ENCODE measurements around the gene TRAF7.

Gene TRAF7

GRCh38 chr16:2211923-2212347 lies 56.4 kb downstream of the TRAF7 start:
- peaks cover 45% of the 10 kb centered on the region for H3K36me3 ChIP-seq (ENCODE audit: insufficient read depth, low read length)
- no peak overlapping the region for H2AFZ ChIP-seq (ENCODE audit: low read depth, low read length)
- H3K27me3 ChIP-seq (ENCODE audit: insufficient read depth, low read length) = no peaks in the 10 kb centered on the region
- H3K4me1 ChIP-seq (ENCODE audit: insufficient read depth, low read length) = peaks cover 16% of the 10 kb centered on the region
- no peaks in the 10 kb centered on the region for H3K9me3 ChIP-seq (ENCODE audit: low read length)
- H3K4me3 ChIP-seq (ENCODE audit: low read length) = no peak overlapping the region

- Histone ChIP-seq H3K36me3 (ENCODE audit: insufficient read depth, low read length) (peaks cover 37% of the 10 kb centered on the region), H3K9me3 (ENCODE audit: low read length) (no peaks in the 10 kb centered on the region), H2AFZ (ENCODE audit: low read depth, low read length) (no peak overlapping the region), H3K27me3 (ENCODE audit: insufficient read depth, low read length) (no peaks in the 10 kb centered on the region), H3K4me3 (ENCODE audit: low read length) (peak overlapping the region; percentile 93), H3K4me1 (ENCODE audit: insufficient read depth, low read length) (peaks cover 16% of the 10 kb centered on the region)
Measured at GRCh38 chr16:2212362-2213324, 57.1 kb downstream of the TRAF7 start.

- Histone ChIP-seq H3K27me3 (ENCODE audit: insufficient read depth, low read length) (no peaks in the 10 kb centered on the region), H2AFZ (ENCODE audit: low read depth, low read length) (no peak overlapping the region), H3K4me1 (ENCODE audit: insufficient read depth, low read length) (peaks cover 16% of the 10 kb centered on the region), H3K4me3 (ENCODE audit: low read length) (peak overlapping the region; percentile 93), H3K9me3 (ENCODE audit: low read length) (no peaks in the 10 kb centered on the region), H3K36me3 (ENCODE audit: insufficient read depth, low read length) (peaks cover 26% of the 10 kb centered on the region)
Measured at GRCh38 chr16:2213817-2214718, 58.5 kb downstream of the TRAF7 start.

- Histone ChIP-seq H3K36me3 (ENCODE audit: insufficient read depth, low read length) (peaks cover 21% of the 10 kb centered on the region), H3K9me3 (ENCODE audit: low read length) (no peaks in the 10 kb centered on the region), H3K4me3 (ENCODE audit: low read length) (peak within 1 kb of the TSS; percentile 96), H2AFZ (ENCODE audit: low read depth, low read length) (peak within 1 kb of the TSS; percentile 50), H3K27me3 (ENCODE audit: insufficient read depth, low read length) (no peaks in the 10 kb centered on the region), H3K4me1 (ENCODE audit: insufficient read depth, low read length) (peaks cover 16% of the 10 kb centered on the region)
Measured at GRCh38 chr16:2214719-2214968, 59.1 kb downstream of the TRAF7 start, which contains the start of gene PGP. Gene PGP, minus strand, starts transcription at chr16:2214840. Its CDS starts 63 bp downstream, at chr16:2214777.

- Histone ChIP-seq H3K4me3 (ENCODE audit: low read length) (no peak overlapping the region), H3K36me3 (ENCODE audit: insufficient read depth, low read length) (peaks cover 14% of the 10 kb centered on the region), H3K4me1 (ENCODE audit: insufficient read depth, low read length) (peaks cover 16% of the 10 kb centered on the region), H3K27me3 (ENCODE audit: insufficient read depth, low read length) (no peaks in the 10 kb centered on the region), H2AFZ (ENCODE audit: low read depth, low read length) (no peak overlapping the region), H3K9me3 (ENCODE audit: low read length) (no peaks in the 10 kb centered on the region)
Measured at GRCh38 chr16:2216330-2216729, 60.7 kb downstream of the TRAF7 start.

GRCh38 chr16:2223221-2223941 lies 67.8 kb downstream of the TRAF7 start, which contains the start of gene E4F1:
Gene E4F1, plus strand, starts transcription at chr16:2223591. Its CDS starts 23 bp downstream, at chr16:2223614.
- no peaks in the 10 kb centered on the region for H3K27me3 ChIP-seq (ENCODE audit: insufficient read depth, low read length)
- H3K9me3 ChIP-seq (ENCODE audit: low read length) = no peaks in the 10 kb centered on the region
- peak within 1 kb of the TSS; percentile 86 for H3K4me3 ChIP-seq (ENCODE audit: low read length)
- H3K36me3 ChIP-seq (ENCODE audit: insufficient read depth, low read length) = peaks cover 16% of the 10 kb centered on the region
- peak within 1 kb of the TSS; percentile 38 for H2AFZ ChIP-seq (ENCODE audit: low read depth, low read length)
- H3K4me1 ChIP-seq (ENCODE audit: insufficient read depth, low read length) = peaks cover 12% of the 10 kb centered on the region

GRCh38 chr16:2223942-2224486 lies 68.4 kb downstream of the TRAF7 start:
- peaks cover 12% of the 10 kb centered on the region for H3K4me1 ChIP-seq (ENCODE audit: insufficient read depth, low read length)
- no peaks in the 10 kb centered on the region for H3K9me3 ChIP-seq (ENCODE audit: low read length)
- H3K36me3 ChIP-seq (ENCODE audit: insufficient read depth, low read length) = peaks cover 23% of the 10 kb centered on the region
- H3K4me3 ChIP-seq (ENCODE audit: low read length) = peak overlapping the region; percentile 86
- no peaks in the 10 kb centered on the region for H3K27me3 ChIP-seq (ENCODE audit: insufficient read depth, low read length)
- peak overlapping the region; percentile 38 for H2AFZ ChIP-seq (ENCODE audit: low read depth, low read length)

GRCh38 chr16:2226245-2226793 lies 70.7 kb downstream of the TRAF7 start:
- H3K4me3 ChIP-seq (ENCODE audit: low read length) = no peak overlapping the region

GRCh38 chr16:2226918-2227317 lies 71.3 kb downstream of the TRAF7 start:
- no peaks in the 10 kb centered on the region for H3K9me3 ChIP-seq (ENCODE audit: low read length)
- peaks cover 12% of the 10 kb centered on the region for H3K4me1 ChIP-seq (ENCODE audit: insufficient read depth, low read length)
- peaks cover 50% of the 10 kb centered on the region for H3K36me3 ChIP-seq (ENCODE audit: insufficient read depth, low read length)
- no peaks in the 10 kb centered on the region for H3K27me3 ChIP-seq (ENCODE audit: insufficient read depth, low read length)
- H3K4me3 ChIP-seq (ENCODE audit: low read length) = no peak overlapping the region
- no peak overlapping the region for H2AFZ ChIP-seq (ENCODE audit: low read depth, low read length)

More at GRCh38 chr16:2226245-2226793, 70.7 kb downstream of the TRAF7 start:
- Histone ChIP-seq H3K36me3 (ENCODE audit: insufficient read depth, low read length) (peaks cover 44% of the 10 kb centered on the region), H2AFZ (ENCODE audit: low read depth, low read length) (no peak overlapping the region), H3K27me3 (ENCODE audit: insufficient read depth, low read length) (no peaks in the 10 kb centered on the region), H3K9me3 (ENCODE audit: low read length) (no peaks in the 10 kb centered on the region), H3K4me1 (ENCODE audit: insufficient read depth, low read length) (peaks cover 12% of the 10 kb centered on the region)
